Ishikawa (cell line): ENCODE measurements around the gene PRPSAP2.

Source experiments
- CEBPB ChIP-seq: IDR thresholded peaks from 2 replicates; pipeline ENCODE4 v1.6.1; 2012
- EGR1 ChIP-seq: IDR thresholded peaks from 2 replicates; pipeline ENCODE4 v1.6.1; 2012
- RAD21 ChIP-seq: IDR thresholded peaks from 2 replicates; pipeline ENCODE4 v1.6.1; 2012; ENCODE audit warnings: low read depth
- TCF12 ChIP-seq: IDR thresholded peaks from 2 replicates; pipeline ENCODE4 v1.6.1; 2012; ENCODE audit warnings: low read depth
- TEAD4 ChIP-seq: IDR thresholded peaks from 2 replicates; pipeline ENCODE4 v1.6.1; 2012
- USF1 ChIP-seq: IDR thresholded peaks from 2 replicates; pipeline ENCODE4 v1.6.1; 2012
- YY1 ChIP-seq: IDR thresholded peaks from 2 replicates; pipeline ENCODE4 v1.6.1; 2012; ENCODE audit warnings: low read depth
- ZBTB7A ChIP-seq: IDR thresholded peaks from 2 replicates; pipeline ENCODE4 v1.6.1; 2012; ENCODE audit warnings: low read depth

- TF ChIP-seq ZBTB7A (no peak), YY1 (no peak), CEBPB (no peak), USF1 (no peak), TEAD4 (no peak), EGR1 (no peak), RAD21 (no peak), TCF12 (no peak)
These were observed 2.4 kb downstream of the PRPSAP2 start for GRCh38 chr17:18860161-18860972.
